Measurements from ENCODE around the gene B3GNT2.
"Not testable (repeated sequence)": the region's sequence is repeated elsewhere in the genome, so short reads cannot be mapped to it uniquely, and the experiment has no call there.

DNA sequence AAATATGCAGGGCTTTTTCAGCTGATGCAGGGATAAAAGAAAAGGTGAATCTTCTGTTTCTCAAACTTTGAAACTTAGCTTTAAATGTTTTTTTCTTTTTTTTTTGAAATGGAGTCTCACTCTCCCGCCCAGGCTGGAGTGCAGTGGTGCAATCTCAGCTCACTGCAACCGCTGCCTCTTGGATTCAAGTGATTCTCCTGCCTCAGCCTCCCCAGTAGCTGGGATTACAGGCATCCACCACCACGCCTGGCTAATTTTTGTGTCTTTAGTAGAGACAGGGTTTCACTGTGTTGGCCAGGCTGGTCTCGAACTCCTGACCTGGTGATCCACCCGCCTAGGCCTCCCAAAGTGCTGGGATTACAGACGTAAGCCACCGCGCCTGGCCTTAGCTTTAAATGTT is 2.9 kb downstream of the B3GNT2 start:
- TF ChIP-seq, protein P1, sequence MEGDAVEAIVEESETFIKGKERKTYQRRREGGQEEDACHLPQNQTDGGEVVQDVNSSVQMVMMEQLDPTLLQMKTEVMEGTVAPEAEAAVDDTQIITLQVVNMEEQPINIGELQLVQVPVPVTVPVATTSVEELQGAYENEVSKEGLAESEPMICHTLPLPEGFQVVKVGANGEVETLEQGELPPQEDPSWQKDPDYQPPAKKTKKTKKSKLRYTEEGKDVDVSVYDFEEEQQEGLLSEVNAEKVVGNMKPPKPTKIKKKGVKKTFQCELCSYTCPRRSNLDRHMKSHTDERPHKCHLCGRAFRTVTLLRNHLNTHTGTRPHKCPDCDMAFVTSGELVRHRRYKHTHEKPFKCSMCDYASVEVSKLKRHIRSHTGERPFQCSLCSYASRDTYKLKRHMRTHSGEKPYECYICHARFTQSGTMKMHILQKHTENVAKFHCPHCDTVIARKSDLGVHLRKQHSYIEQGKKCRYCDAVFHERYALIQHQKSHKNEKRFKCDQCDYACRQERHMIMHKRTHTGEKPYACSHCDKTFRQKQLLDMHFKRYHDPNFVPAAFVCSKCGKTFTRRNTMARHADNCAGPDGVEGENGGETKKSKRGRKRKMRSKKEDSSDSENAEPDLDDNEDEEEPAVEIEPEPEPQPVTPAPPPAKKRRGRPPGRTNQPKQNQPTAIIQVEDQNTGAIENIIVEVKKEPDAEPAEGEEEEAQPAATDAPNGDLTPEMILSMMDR (conservative IDR thresholded peaks at IDR 0.05; ENCODE audit: low read length) = not testable (repeated sequence)
- TF ChIP-seq EZH2phosphoT487 (IDR thresholded peaks at IDR 0.05; ENCODE audit: borderline replicate concordance) = not testable (repeated sequence)

Measured in Loucy (cell line).